NCI-H1092 treated with DMSO at 0.1 percent for 48 hours (cell line): ENCODE results near the gene MTA1.

ENCODE experiments used
- DNase-seq: peaks from one replicate; lab custom pipeline; 2025; lab: John Stamatoyannopoulos, UW

The MTA1 gene

GRCh38 chr14:105498430-105499255, 79.0 kb downstream of the MTA1 start:
- DNase-seq = no peak

DNA sequence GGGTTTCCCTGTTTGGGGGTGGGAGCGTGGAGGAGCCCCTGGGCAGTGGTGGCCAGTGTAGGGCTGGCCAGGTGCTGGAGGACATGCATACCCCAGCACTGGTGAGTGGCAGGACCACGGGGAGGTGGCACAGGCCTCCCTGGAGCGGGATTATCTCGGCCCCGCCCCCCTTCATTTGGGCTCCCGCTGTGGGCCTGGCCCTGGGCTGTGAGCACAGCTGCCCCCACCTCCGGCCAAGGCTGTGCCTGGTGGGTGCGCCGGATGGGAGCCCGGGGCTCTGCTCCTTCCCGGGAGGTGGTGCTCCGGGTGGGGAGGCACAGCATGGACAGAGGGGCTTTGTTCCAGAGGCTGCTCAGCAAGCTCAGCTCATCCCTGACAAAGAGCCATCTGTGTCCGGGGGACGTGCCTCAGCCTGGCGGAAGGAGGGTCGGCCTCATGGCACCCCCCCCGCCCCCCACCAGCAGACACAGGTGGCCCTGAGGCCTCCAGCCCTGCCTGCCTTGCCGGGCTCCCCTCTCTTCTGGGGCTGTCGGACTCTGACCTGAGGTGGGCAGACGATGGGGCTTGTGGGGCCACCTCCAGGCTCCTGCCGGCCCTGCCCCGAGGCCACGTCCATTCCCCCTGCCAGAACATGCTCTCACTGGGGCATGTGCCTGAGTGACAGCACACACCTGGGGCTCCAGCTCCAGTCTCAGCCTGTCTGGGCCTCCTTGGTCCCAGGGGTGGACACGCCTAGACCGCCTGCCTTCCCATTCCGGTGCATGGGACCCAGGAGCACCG, 79.8 kb downstream of the MTA1 start:
- no peak for DNase-seq

DNA sequence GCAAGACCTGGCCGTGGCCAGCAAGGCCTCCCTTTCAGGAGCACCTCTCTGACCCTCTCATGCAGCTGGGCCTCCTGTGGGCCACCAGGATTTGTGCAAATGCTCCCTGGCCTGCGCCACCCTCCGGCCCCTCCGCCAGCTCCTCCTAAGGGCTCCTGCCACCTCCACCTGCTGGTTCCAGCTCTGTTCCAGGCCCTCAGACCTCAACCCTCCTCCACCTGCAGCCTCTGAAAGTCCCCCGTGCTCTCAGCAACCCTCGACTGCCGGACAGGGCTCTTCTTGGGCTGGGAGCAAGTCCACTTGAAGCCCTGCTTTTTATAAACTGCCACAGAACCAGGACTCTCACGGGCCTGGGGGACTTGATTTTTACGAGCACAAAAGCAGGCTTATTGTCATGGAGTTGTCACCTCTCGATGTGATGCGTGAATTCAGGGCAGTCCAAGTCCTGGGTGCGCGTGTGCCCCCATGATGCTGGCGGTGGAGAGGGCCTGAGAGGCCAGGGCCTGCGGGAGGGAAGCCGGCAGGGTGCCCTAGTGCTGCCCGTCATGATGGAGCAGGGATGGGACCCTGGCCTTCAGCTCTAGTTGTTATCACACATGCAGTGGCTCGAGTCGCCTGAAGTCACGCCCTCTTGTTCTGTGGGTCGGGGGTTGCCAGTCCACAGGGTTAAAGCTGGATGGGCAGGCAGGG, 80.6 kb downstream of the MTA1 start:
- no peak for DNase-seq

GRCh38 chr14:105500726-105501101, 81.1 kb downstream of the MTA1 start:
- no peak for DNase-seq

- DNase-seq = no peak
These were observed 82.1 kb downstream of the MTA1 start for GRCh38 chr14:105501504-105502291.

DNA sequence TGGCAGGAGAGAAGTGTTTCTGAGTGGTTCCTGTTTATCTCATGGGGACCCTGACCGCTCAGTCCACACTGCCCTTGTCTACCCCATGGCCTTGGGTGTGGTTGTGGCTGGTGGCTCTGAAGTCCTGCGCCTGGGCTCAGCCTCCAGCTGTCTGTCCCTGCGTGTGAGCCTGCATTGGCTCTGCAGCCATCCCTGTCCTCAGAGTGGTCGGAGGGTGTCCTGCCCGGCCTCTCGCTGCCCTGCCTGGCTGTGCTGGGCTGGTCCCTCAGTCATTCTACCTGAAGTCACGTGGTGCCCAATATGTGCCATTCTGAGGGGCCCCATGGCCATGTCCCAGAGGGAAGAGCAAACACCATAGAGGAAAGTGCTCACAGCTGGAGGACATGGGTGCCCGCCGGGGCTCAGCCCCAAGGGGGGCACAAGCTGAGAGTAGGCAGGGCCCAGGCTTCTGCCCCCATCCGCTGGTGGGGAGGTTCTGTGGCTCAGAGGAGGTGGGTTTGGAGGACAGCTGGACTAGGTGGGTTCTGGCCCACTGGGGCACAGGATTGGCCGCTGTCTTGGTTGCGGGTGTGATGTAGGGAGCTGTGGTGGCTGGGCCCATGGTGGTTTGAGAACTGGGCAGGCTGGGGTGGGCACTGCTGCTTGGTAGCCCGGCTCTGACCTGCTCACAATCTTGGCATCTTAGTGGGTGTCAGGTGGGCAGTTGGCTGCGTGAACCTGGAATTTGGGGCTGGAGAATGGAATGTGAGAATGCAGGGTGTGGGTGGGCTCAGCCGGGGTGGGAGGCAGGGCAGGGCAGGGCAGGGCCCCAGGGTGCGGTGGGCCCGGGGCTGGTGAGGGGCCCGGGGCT, 83.0 kb downstream of the MTA1 start:
- no peak for DNase-seq

DNA sequence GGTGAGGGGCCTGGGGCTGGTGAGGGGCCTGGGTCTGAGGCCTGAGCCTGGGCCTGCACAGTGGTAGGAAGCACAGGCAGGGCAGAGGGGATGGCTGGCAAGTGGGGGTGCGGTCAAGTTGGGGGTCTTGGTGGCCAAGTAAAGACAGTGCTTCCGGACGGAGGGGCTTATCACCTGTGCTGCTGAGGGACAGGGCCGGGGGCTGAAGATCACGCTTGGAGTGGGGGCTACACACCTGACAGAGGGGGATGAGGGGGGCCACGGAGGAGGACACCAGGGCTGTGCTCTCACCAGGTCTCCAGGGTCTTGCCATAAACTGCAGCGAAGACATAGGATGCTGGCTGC, 83.6 kb downstream of the MTA1 start:
- no peak for DNase-seq

GRCh38 chr14:105503935-105504692, 84.5 kb downstream of the MTA1 start:
- DNase-seq = no peak

DNA sequence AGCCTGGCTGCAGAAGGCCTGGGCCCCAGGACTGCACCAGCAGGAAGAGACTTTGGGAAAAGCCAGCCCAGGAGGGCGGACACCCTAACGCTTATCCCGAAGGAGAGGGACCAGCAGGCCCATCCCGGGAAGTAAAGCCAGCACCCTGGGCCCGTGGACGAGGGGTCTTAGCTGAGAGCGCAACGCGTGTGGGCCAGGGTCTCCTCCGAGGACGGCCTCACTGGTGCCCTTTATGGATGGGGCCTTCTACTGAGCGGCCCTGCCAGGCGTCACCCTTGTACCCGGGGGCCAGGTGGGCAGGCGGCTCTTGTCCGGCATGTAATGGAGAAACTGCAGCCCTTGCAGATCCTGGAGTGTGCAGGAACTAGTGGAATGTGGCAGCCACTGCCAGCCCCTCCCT, 85.5 kb downstream of the MTA1 start:
- DNase-seq = no peak

DNA sequence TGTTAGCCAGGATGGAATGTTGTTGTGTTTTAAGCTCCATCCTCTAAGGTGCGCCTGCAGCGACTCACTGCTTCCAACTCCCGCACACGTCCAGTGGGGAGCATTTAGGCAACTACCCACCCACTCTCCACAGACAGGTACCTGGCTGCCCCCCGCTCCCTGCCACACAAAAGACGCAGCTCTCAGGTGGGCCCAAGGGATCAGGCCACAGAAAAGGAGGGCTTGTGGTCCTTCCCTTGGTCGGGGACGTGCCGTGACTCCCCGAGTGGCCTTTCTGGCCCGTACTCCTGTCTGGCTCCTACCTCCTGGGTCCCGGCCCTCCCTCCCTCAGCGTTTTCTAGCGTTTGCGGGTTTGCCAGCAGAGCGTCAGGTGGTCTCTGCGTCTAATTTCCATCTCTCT, 87.6 kb downstream of the MTA1 start:
- DNase-seq = no peak

DNA sequence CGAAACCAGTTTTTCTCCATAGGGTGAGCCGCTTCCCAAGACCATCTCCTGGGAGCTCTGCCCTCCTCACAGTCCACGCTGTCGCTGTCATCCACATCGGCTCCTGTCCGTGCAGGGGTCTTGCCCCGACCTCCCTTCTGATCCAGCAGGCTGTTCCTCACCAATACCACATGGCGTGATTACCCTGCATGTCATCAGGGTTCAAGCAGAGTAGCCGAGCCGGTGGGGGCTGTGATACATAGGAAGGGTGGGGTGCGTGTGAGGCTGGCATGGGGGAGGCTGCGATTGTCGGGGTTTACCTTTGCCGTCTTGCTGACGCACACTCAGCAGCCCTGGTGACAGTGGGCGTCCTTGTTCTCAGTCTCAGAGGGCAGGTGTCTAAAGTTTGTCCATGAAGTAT, 88.4 kb downstream of the MTA1 start:
- no peak for DNase-seq

GRCh38 chr14:105508601-105509000, 89.0 kb downstream of the MTA1 start:
- DNase-seq = no peak

DNA sequence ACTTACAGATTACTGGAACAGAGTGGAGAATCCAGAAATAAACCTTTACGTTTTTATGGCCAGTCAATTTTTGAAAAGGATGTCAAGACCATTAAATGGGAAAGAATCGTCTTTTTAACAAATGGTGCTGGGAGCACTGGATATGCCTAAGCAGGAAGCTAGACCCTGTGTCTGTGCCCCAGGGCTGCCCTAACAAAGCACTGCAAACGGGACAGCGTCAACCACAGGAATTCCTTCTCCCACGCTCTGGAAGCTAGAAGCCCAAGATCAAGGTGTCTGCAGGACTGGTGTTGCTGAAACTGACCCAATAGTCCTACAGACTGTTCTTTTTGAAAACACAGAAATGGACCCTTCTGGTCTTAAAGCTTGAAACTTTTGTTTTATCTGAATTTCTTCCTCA, 97.5 kb downstream of the MTA1 start:
- DNase-seq = no peak

- DNase-seq = no peak
These were observed 100.5 kb downstream of the MTA1 start for GRCh38 chr14:105519946-105520698.
